ENCODE data around the gene CCDC15. TPM values are rescaled to one million over a fixed set of nuclear protein-coding genes. Genes with fewer than 3 reads are reported as not detected.

CCDC15 gene
- total and polyA plus RNA-seq, 2 of the 13 experiments (the other 11 are each of a cell fraction or from before 2014, with no cell fraction given): 2.2 to 4.6 TPM

GRCh38 chr11:125063429-125064043 is 109.5 kb downstream of the CCDC15 start (continued):
- TF ChIP-seq TERF1 (CRISPR knock-in tag; IDR thresholded peaks at IDR 0.05) (no peak), HIVEP1 (CRISPR knock-in tag; IDR thresholded peaks at IDR 0.05) (no peak), ZNF615 (CRISPR knock-in tag; IDR thresholded peaks at IDR 0.05; ENCODE audit: borderline replicate concordance) (no peak), ZNF232 (CRISPR knock-in tag; IDR thresholded peaks at IDR 0.05; ENCODE audit: borderline replicate concordance) (no peak), USF2 (IDR thresholded peaks at IDR 0.05; ENCODE audit: low read depth, low read length) (no peak), USF2 (CRISPR knock-in tag; IDR thresholded peaks at IDR 0.05; ENCODE audit: borderline replicate concordance) (no peak), ZNF337 (CRISPR knock-in tag; IDR thresholded peaks at IDR 0.05; ENCODE audit: borderline replicate concordance, low read depth) (no peak), KLF12 (CRISPR knock-in tag; IDR thresholded peaks at IDR 0.05; ENCODE audit: borderline replicate concordance) (no peak), PRDM4 (CRISPR knock-in tag; IDR thresholded peaks at IDR 0.05; ENCODE audit: borderline replicate concordance) (no peak), ERF (CRISPR knock-in tag; IDR thresholded peaks at IDR 0.05) (no peak), NFKB2 (CRISPR knock-in tag; IDR thresholded peaks at IDR 0.05; ENCODE audit: borderline replicate concordance) (0 out of 2 replicates have a peak, but pooled peaks have one; percentile 20), ZNF747 (CRISPR knock-in tag; IDR thresholded peaks at IDR 0.05; ENCODE audit: borderline replicate concordance) (no peak), HIC2 (CRISPR knock-in tag; IDR thresholded peaks at IDR 0.05; ENCODE audit: low read depth) (no peak), ARNT (IDR thresholded peaks at IDR 0.05) (no peak), SP5 (CRISPR knock-in tag; IDR thresholded peaks at IDR 0.05; ENCODE audit: borderline replicate concordance, low read depth) (no peak)

All from HepG2 (cell line).